SKM-1 treated with dmso at 0.1 percent for 144 hours (cell line): ENCODE results near the gene NEK1.
A peak's percentile ranks its signal among the peaks of the same experiment; 100 is the strongest.
"Not testable (repeated sequence)": the region's sequence is repeated elsewhere in the genome, so short reads cannot be mapped to it uniquely, and the experiment has no call there.

Source experiments
- DNase-seq: peaks from one replicate; lab custom pipeline; 2025; ENCODE audit not compliant: unreplicated experiment; lab: John Stamatoyannopoulos, UW

NEK1 gene

GRCh38 chr4:169510617-169511016, 101.8 kb downstream of the NEK1 start:
- no peak for DNase-seq

DNA sequence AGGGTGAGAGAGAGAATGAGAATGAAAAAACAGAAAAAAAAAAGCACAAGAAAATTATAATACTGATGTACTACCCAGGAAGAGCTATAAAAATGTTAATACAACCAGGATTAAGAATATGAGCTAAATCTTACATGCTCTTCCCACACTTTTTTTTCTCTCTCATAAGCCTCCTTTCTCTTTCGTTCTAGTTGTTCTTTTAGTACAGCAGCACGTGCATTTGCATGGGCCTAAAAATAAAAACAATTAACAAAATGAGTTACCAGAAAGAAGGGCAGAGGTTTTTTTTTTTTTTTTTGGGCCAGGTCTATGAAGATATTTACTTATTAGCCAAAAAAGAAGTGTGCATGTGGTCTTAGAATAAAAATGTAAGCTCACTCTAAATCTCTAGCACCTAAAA, 105.5 kb downstream of the NEK1 start:
- DNase-seq, result no peak

DNA sequence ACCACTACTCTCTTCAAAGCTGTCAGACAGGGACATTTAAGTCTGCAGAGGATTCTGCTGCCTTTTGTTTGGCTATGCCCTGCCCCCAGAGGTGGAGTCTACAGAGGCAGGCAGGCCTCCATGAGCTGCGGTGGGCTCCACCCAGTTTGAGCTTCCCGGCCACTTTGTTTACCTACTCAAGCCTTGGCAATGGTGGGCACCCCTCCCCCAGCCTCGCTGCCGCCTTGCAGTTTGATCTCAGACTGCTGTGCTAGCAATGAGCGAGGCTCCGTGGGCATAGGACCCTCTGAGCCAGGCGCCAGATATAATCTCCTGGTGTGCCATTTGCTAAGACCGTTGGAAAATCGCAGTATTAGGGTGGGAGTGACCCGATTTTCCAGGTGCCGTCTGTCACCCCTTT, 112.5 kb downstream of the NEK1 start:
- not testable (repeated sequence) for DNase-seq

DNA sequence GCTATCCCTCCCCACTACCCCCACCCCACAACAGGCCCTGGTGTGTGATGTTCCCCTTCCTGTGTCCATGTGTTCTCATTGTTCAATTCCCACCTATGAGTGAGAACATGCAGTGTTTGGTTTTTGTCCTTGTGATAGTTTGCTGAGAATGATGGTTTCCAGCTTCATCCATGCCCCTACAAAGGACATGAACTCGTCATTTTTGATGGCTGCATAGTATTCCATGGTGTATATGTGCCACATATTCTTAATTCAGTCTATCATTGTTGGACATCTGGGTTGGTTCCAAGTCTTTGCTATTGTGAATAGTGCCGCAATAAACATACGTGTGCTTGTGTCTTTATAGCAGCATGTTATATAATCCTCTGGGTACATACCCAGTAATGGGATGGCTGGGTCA, 118.1 kb downstream of the NEK1 start:
- not testable (repeated sequence) for DNase-seq

DNA sequence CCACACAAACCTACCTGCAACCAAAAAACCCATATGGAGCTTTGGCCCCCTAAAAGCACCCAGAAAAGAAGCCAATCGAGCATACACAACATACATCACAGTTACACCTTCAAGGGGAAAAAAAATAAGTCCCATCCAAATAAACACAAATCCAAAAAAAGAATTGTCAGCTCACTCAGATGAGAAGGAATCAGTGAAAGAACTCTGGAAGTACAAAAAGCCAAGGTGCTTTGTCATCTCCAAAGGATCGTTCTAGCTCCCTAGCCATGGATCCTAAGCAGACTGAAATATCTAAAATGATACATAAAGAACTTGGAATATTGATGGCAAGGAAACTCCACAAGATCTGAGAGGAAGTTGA, 119.2 kb downstream of the NEK1 start:
- no peak for DNase-seq

DNA sequence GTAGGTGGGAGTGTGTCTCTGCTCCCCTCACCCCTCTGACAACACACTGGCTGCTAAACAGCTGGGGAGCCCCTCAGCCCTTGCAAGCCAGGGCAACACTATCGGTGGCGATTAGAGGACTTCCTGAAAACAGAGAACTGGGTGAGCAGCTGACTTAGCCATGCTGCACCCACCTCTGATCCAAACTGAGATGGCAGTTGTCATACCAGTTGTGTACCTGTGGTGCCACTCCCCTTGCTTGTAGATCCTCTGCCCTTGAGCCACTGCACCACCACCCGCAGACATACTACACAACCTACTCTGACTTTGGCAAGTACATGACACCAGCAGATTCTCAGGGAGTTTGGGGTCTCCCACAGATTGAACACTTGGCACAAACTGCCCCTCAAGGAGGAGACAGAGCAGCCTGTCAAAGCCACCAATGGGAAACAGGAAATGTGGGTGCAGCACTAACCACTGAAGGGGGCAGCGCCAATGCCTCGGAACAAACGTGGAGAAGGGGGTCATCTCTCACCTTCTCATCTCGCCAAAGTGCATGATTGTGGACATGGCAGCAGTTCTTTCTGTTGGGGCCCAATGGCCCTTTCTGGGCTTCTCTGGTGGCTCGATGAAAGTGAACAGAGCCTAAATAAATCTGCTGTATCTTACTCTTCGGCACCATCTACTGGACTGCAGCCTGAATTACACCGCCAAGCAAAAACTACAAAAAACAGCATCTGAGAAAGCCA, 119.8 kb downstream of the NEK1 start:
- DNase-seq, result peak; percentile 62

GRCh38 chr4:169491211-169491610, 121.2 kb downstream of the NEK1 start:
- no peak for DNase-seq

GRCh38 chr4:169489306-169489705, 123.1 kb downstream of the NEK1 start:
- DNase-seq, result no peak

DNA sequence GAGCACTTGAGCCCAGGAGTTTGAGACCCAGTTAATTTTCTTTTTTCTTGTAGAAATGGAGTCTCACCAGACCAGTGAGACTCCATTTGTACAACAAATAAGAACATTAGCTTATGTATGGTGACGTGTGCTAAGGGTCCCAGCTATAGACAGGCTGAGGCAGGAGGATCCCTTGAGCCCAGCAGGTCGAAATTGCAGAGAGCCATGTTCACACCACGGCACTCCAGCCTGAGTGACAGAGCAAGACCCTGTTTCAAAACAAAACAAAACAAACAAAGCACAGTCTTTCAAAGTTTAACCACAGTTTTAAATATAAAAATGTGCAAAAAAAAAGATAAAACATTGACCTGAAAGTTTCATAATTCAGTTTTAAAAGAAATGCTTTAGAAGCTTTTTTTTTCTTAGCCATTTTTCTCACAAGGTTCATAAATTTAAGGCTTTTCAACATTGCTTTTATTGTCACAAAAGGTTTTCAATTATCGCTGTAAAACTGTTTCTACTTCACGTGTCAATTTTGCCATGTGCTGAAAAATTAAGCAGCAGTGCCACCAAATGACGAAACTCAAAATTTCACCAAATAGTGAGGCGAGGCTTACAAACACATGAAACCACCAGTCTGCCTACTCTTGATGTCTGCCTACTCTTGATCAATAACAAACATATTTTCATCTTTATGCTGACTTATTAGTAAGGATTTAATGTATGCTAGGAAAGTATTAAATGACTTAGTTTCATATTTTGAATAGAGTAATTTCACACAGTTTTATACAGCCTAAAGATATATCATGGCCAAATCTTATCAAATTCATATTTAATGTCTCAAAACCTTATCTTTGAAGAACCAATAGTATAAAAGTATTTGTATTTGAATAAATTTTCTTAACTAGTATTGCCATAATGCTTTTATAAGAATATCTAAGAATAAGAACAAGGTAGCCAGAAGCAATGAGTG, 126.3 kb downstream of the NEK1 start:
- DNase-seq, result peak; percentile 10

DNA sequence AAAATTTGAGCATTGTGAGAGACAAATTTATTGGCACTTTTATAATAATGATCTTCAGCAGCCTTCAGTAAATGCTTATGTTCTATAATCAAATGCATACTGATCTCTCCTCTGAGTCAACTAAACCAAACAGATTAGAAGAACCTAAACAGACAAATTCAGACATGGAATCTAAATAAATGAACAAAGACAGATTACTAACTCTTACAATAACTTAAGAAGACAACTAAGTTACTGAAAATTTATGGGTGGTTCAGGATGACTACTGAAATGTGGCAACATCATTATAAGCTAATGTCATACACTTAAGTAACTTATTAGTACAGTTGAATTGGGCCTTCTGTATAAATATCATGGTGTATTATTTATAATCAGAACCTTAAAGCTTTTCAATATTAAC, 127.3 kb downstream of the NEK1 start:
- DNase-seq, result no peak

DNA sequence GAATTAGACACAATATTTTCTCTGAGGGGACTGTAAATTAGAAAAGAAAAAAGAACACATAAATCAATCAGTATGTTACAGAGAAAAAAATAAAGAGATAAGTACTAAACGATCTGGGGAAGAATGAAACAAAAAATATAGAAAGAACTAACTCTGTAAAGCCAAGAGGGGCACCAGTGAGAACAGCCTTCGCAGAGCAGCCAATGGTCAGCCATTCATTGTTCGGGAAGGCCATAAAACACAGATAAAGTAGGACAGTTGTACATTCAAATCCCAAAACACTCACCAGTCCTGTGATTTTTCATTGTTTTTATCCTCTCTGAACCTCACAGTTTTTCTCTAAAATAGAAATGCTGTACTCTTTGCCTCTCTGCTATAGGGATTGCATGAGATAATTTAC, 127.9 kb downstream of the NEK1 start:
- no peak for DNase-seq

DNA sequence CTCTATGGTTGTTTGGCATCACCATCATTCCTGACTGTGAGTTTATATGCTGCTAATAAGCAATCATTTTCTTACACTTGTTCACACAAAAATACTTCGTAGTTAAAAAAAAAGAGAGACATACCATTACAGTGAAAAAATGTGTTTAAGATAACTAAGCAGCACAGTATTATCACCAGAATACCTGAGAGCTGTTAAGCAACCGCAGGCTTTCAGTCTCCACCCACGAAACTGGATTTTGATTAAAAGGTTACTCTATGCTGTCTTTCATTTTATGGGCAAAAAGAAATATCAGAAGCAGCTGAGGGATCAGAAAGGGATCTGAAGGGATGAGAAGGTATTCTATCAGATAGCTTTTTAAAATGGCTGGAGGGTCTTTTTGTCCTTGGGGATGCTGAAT, 148.3 kb downstream of the NEK1 start:
- no peak for DNase-seq

- DNase-seq, result no peak
Observed at GRCh38 chr4:169460081-169460480, 152.3 kb downstream of the NEK1 start.

- no peak for DNase-seq
Observed at GRCh38 chr4:169458575-169458974, 153.8 kb downstream of the NEK1 start.

GRCh38 chr4:169452644-169453043, 159.7 kb downstream of the NEK1 start:
- DNase-seq, result not testable (repeated sequence)

DNA sequence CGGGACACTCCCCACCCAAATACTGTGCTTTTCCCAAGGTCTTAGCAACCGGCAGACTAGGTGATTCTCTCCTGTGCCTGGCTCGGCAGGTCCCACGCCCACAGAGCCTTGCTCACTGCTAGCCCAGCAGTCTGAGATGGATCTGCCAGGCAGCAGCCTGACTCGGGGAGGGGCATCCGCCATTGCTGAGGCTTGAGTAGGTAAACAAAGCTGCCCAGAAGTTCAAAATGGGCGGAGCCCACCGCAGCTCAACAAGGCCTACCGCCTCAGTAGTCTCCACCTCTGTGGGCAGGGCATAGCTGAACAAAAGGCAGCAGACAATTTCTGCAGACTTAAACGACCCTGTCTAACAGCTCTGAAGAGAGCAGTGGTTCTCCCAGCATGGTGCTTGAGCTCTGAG, 163.4 kb downstream of the NEK1 start:
- DNase-seq, result not testable (repeated sequence)

- no peak for DNase-seq
Observed at GRCh38 chr4:169446824-169447223, 165.6 kb downstream of the NEK1 start.

DNA sequence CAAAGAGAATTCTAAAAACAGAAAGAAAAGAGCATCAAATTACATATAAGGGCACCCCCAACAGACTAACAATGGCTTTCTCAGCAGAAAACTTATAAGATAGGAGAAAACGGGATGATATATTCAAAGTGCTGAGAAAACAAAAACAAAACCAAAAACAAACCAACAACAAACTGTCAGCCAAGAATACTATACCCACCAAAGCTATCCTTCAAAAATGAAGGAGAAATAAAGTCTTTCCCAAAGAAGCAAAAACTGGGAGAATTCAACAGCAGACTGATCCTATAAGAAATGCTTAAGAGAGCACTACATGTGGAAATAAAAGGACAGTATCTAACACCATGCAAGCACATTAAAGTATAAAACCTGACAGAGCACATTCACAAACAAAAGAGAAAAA, 168.6 kb downstream of the NEK1 start:
- no peak for DNase-seq

GRCh38 chr4:169440446-169440845, 171.9 kb downstream of the NEK1 start:
- DNase-seq, result no peak

- DNase-seq, result no peak
Observed at GRCh38 chr4:169439244-169439643, 173.1 kb downstream of the NEK1 start.

GRCh38 chr4:169438057-169438480, 174.3 kb downstream of the NEK1 start:
- no peak for DNase-seq
